GM19025 (cell line): ENCODE results near the gene C2orf69.
"Not testable (repeated sequence)": the region's sequence is repeated elsewhere in the genome, so short reads cannot be mapped to it uniquely, and the experiment has no call there.

Source experiments
- ATAC-seq: cut with Tn5 transposase; IDR thresholded peaks from one replicate; pipeline ENCODE4 v1.9.1; 2021; ENCODE audit warnings: mild to moderate bottlenecking, low read depth, moderate library complexity; ENCODE audit not compliant: unreplicated experiment

The C2orf69 gene

GRCh38 chr2:199912553-199913114 lies 1.5 kb downstream of the C2orf69 start:
- ATAC-seq = not testable (repeated sequence)

GRCh38 chr2:199914372-199914958 lies 3.4 kb downstream of the C2orf69 start:
- no peak for ATAC-seq

DNA sequence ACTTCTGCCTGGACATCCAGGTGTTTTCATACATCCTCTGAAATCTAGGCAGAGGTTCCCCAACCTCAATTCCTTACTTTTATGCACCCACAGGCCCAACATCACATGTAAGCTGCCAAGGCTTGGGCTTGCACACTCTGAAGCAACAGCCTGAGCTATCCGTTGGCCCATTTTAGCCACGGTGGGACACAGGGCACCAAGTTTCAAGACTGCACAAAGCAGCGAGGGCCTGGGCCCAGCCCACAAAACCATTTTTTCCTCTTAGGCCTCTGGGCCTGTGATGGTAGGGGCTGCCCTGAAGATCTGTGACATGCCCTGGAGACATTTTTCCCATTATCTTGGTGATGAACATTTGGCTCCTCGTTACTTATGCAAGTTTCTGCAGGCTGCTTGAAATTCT lies 5.9 kb downstream of the C2orf69 start:
- ATAC-seq = no peak

DNA sequence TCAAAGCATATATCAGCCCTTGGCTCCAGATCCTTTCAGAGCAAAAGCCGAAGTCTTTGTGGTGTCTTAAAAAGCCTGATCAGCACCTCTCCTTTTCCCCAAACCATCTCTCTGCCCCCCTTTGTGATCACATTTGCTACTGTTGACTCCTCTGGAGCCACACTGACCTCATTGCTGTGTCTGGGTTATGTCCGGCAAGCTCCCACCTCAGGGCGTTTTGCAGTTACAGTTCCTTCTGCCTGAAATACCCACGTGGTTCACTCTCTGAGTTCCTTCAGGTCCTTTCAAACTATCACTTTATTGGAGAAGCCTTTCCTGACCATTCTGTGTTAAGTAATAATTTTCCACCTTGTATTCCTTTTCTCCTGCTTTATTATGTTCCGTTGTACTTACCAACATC lies 11.8 kb downstream of the C2orf69 start:
- ATAC-seq = no peak

- no peak for ATAC-seq
Measured at GRCh38 chr2:199923924-199924323, 12.8 kb downstream of the C2orf69 start.

DNA sequence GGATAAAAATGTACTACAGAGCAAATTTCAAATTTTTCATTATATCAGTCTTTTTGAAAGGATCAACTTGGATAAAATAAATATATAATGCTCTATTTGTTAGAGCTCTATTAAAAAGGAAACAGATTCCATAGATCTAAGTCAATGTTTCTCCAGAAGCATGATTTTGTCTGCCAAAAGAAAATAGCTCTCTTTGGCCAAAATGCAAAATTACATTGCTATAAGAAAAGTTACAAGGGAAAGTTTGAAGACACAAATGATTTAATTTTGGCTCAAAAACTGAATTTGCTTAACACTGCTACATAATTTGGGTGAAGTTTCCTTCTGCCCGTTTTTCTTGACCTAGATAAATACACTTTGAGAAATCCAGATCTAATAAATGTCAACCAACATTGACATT lies 15.7 kb downstream of the C2orf69 start:
- no peak for ATAC-seq

DNA sequence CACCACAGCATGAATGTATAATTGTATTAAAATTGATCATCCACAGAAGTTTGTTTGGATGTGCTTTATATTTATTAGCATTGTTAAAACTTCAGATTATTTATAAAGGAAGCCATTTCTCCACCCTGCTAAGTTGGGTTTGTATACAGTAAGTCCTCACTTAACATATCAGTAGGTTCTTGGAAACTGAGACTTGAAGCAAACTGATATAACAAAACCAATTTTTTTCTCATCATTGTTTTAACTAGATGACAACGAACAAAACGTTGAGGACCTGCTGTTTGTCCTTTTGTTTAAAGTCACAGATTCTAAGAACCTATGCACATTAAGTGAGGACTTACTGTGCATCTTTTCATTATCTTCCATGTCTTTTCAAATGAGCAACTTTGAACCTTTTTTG lies 17.1 kb downstream of the C2orf69 start:
- ATAC-seq = no peak

GRCh38 chr2:199928626-199929025 lies 17.5 kb downstream of the C2orf69 start:
- ATAC-seq = no peak

GRCh38 chr2:199929262-199929661 lies 18.2 kb downstream of the C2orf69 start:
- no peak for ATAC-seq

DNA sequence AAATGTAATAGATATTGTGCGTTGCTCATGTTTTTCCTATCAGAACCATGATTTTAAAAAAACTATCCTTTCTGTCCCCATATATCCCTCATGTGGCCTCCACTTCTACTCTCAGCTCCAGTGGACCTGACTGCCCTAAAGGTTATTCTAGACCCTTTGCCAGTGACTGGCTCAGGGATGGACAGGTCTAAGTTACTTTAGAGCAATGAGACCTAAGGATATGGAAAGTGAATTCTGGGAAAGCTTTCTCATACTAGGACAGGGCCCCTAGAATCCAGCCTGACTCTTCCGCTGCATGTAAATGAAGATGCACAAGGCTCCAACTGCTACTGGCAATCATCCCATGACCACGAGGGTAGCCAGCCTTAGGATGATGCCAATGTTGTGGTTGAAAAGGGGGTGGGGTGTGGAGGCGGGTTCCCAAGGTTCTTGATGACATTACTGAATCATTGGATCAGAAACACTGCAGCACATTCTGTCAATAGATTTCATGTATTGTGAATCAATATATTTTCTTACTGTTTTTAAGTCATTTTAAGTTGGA lies 21.3 kb downstream of the C2orf69 start:
- no peak for ATAC-seq

GRCh38 chr2:199933466-199933865 lies 22.4 kb downstream of the C2orf69 start:
- no peak for ATAC-seq

GRCh38 chr2:199936554-199936953 lies 25.5 kb downstream of the C2orf69 start:
- no peak for ATAC-seq

DNA sequence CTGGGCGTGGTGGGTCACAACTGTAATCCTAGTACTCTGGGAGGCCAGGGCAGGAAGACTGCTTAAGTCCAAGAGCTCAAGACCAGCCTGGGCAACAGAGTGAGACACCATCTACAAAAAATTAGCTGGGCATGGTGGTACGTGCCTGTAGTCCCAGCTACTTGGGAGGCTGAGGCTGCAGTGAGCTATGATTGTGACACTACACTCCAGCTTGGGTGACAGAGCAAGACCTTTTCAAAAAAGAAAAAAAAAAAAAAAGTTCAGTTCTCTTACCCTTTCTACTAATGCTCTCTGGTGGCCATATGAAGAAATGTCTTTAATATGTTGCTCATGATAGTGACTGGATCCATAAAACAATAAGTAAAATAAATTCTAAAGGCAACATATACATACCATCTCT lies 29.3 kb downstream of the C2orf69 start:
- ATAC-seq = no peak

- no peak for ATAC-seq
Measured at GRCh38 chr2:199943373-199943772, 32.3 kb downstream of the C2orf69 start.

- no peak for ATAC-seq
Measured at GRCh38 chr2:199946196-199946595, 35.1 kb downstream of the C2orf69 start.

DNA sequence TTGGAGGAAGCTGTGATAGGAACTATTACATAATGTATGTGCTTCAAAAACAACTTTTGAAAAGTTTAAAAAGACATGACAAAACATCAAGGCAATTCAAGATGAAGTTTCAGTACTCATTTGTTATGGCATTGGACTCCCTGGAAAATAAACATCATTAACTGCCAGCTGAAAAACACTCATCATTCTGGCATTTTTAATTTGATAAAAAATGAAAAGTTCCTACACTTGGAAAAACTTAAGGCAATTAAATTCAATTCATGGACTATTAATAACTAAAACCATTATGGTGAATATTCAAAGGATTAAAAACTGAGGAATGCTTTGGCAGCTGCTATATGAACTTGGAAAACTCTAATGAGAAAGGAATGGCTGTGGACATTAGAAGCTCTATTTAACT lies 35.7 kb downstream of the C2orf69 start:
- no peak for ATAC-seq

GRCh38 chr2:199950396-199950795 lies 39.3 kb downstream of the C2orf69 start:
- ATAC-seq = no peak

GRCh38 chr2:199951023-199951422 lies 39.9 kb downstream of the C2orf69 start:
- no peak for ATAC-seq

- peak; percentile 42 for ATAC-seq
Measured at GRCh38 chr2:199955007-199955338, 43.9 kb downstream of the C2orf69 start.

DNA sequence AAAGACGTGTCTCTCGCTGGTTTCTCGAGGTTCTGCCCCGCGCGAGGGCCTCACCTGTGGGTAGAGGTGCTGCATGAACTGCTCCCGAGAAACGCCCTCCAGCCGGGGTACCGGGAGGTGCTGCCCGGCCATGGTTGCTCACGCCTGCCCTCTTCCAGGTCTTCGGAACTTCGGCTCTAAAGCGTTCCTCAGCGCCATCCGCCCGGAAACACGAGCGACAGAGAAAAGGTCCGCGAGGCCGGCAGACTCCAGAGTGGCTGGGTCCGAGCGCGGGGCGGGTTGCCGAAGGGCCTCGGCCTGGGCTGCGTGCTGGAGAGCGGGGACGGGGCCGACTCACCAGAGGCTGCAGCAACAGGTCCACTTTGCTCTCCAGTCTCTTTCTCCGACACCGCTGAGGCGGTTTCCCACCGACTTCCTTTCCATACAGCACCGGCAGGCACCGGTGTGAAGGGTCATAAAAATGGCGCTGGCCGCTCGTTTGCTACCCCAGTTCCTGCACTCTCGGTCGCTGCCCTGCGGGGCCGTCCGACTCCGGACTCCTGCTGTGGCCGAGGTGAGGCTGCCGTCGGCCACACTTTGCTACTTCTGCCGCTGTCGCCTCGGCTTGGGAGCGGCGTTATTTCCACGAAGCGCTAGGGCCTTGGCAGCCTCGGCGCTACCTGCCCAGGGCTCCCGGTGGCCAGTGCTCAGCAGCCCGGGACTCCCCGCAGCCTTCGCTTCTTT lies 44.4 kb downstream of the C2orf69 start, which contains the start of the genes MAIP1 and TYW5:
Gene MAIP1, plus strand, starts transcription at position 244 of the 723 bp plus-strand sequence. Its CDS starts 217 bp downstream, at position 461.
Gene TYW5, minus strand, starts transcription at position 153 of the 723 bp plus-strand sequence. Its CDS starts 21 bp downstream, at position 132.
- ATAC-seq = peak; percentile 76

DNA sequence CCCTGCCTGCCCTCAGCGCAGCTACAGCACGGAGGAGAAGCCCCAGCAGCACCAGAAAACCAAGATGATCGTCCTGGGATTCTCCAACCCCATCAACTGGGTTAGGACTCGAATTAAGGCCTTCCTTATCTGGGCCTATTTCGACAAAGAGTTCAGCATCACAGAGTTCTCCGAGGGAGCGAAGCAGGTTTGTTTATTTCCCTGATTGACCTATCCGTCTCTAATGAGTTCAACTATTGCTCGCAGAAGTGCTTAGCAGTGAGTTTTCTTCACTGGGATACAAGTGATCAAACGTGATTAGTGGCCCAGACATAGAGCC lies 44.9 kb downstream of the C2orf69 start:
- no peak for ATAC-seq

- ATAC-seq = no peak
Measured at GRCh38 chr2:199958014-199958413, 46.9 kb downstream of the C2orf69 start.
